A204.1 (cell line): ENCODE results near the gene RMRP.

Source experiments
- FAIRE-seq: peaks from 2 replicates; lab custom pipeline; 2012; peaks lifted over from hg19 to GRCh38; lab: Jason Lieb, UNC

The RMRP gene

DNA sequence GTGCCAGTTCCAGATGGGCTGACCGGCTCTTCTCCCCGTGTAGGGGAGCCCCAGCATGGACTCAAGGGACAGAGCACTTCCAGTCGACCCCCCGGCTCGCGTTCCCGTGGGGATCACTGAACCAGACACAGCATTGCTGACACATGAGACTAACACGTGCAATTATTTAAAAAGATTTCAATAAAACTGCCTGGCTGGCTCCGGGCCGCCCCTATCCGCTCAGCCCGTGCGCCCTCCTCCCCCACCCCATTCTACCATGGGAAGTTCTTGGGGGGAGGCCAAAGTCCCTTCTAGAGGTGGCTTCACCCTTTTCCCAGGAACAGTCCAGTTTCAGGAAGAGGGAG lies 48.0 kb downstream of the RMRP start:
- no peak for FAIRE-seq

GRCh38 chr9:35609001-35609819 lies 48.6 kb downstream of the RMRP start:
- FAIRE-seq = no peak

DNA sequence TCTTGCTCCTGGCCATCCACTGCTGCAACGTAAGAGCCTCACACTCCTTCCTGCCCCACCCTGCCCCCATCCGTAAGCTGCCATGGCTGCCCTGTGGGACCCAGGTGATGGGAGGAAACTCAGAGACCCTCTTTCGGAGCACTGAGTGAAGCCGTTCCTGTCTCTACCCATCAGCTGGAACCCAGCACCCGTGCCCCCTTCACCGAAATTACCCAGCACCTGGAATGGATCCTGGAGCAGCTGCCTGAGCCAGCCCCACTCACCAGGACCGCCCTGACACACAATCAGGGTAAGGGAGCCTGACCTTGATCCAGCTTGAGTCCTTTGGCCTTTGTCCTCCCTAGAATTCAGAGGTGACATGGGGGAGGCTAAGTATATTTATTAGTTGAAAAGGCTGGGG lies 49.6 kb downstream of the RMRP start:
- FAIRE-seq = no peak
